CD8-positive, alpha-beta memory T cell (primary cell): ENCODE results near the gene THEM5. TPM values are rescaled to one million over a fixed set of nuclear protein-coding genes. Genes with fewer than 3 reads are reported as not detected.
"Not testable (repeated sequence)": the region's sequence is repeated elsewhere in the genome, so short reads cannot be mapped to it uniquely, and the experiment has no call there.

Experiments used
- CTCF ChIA-PET: fragments of 350-600 bp; sonication (Branson Sonifier 250); formaldehyde crosslinking; loops from one replicate; lab custom pipeline; 2021; ENCODE audit warnings: antibody characterized with exemption; lab: Charles Lee
- POLR2A ChIA-PET: fragments of 350-600 bp; sonication (Branson Sonifier 250); formaldehyde crosslinking; loops from one replicate; lab custom pipeline; 2021; ENCODE audit warnings: antibody characterized with exemption; lab: Charles Lee
- DNase-seq, 5 donors: peaks; one replicate each; pipeline versions ENCODE4 v3.0.0 to v3.0.0-alpha.2; 2020 to 2022; ENCODE audit warnings: mixed read lengths in 1 of 5
- H3K27ac ChIP-seq: one replicate; pipeline ENCODE4 v1.7.0; 2013; ENCODE audit warnings: low read depth, mild to moderate bottlenecking, low read length, moderate library complexity
- H3K27me3 ChIP-seq: 2 replicates; pipeline ENCODE4 v1.7.0; 2013; ENCODE audit warnings: low read length, mild to moderate bottlenecking; ENCODE audit not compliant: insufficient read depth, poor library complexity, severe bottlenecking
- H3K36me3 ChIP-seq: 2 replicates; pipeline ENCODE4 v1.7.0; 2013; ENCODE audit warnings: mild to moderate bottlenecking, low read length, moderate library complexity; ENCODE audit not compliant: insufficient read depth
- H3K4me1 ChIP-seq: 2 replicates; pipeline ENCODE4 v1.7.0; 2013; ENCODE audit warnings: mild to moderate bottlenecking, low read length, moderate library complexity; ENCODE audit not compliant: insufficient read depth
- H3K4me3 ChIP-seq: 2 replicates; pipeline ENCODE4 v1.7.0; 2013; ENCODE audit warnings: mild to moderate bottlenecking, low read length
- H3K9me3 ChIP-seq: 2 replicates; pipeline ENCODE4 v1.7.0; 2013; ENCODE audit warnings: mild to moderate bottlenecking, low read length
- H3K27ac Mint-ChIP-seq, 8 donors: one replicate each; pipeline ENCODE4 v1.8.0; 2020 to 2021; ENCODE audit warnings: mixed read lengths in 8 of 8, mild to moderate bottlenecking in 6 of 8, inconsistent platforms in 3 of 8, moderate library complexity in 3 of 8
- H3K27me3 Mint-ChIP-seq, 2 donors: one replicate each; pipeline ENCODE4 v1.8.0; 2020 to 2021; ENCODE audit warnings: mixed read lengths in 2 of 2, mild to moderate bottlenecking in 1 of 2, moderate library complexity in 1 of 2
- H3K36me3 Mint-ChIP-seq, 3 donors: one replicate each; pipeline ENCODE4 v1.8.0; 2020 to 2021; ENCODE audit warnings: mixed read lengths in 3 of 3, inconsistent platforms in 1 of 3, mild to moderate bottlenecking in 1 of 3
- H3K4me1 Mint-ChIP-seq, 3 donors: one replicate each; pipeline ENCODE4 v1.8.0; 2020 to 2021; ENCODE audit warnings: mixed read lengths in 3 of 3, inconsistent platforms in 1 of 3, mild to moderate bottlenecking in 1 of 3
- H3K4me3 Mint-ChIP-seq, 7 donors: one replicate each; pipeline ENCODE4 v1.8.0; 2020 to 2021; ENCODE audit warnings: mixed read lengths in 7 of 7, mild to moderate bottlenecking in 6 of 7, moderate library complexity in 4 of 7, inconsistent platforms in 2 of 7
- H3K9me3 Mint-ChIP-seq, 5 donors: one replicate each; pipeline ENCODE4 v1.8.0; 2020 to 2022; ENCODE audit warnings: mixed read lengths in 5 of 5, mild to moderate bottlenecking in 3 of 5, moderate library complexity in 2 of 5, inconsistent platforms in 1 of 5
- polyA plus RNA-seq: library from polyadenylated mRNA; unstranded; fragments of 300-500 nt; fragmentation: Illumina TruSeq; gene quantifications from one replicate; pipeline ENCODE4 v1.2.3, GENCODE V29; 2021
- total RNA-seq, 2 experiments: library from RNA; stranded (reverse); gene quantifications; one replicate each; pipeline ENCODE4 v1.2.3, GENCODE V29; 2021

THEM5 gene
- total and polyA plus RNA-seq, 3 experiments from 2014 or later, result 0.38 TPM; not detected in 2

DNA sequence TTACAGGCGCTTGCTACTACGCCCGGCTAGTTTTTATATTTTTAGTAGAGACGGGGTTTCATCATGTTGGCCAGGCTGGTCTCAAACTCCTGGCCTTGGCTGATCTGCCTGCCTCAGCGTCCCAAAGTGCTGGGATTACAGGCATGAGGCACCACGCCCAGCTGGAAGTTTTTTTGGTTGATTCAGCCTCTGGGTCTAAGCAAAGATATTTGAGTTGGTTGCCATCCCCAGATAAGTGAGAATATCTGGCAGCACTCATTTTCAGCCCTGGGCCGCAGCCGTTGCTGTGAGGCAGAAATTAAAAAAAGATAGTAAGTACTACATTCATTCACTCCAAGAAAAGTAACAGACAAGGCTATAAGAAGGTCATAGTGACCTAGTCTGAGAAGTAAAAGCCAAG, 2.0 kb upstream of the THEM5 start:
- H3K36me3 Mint-ChIP-seq, H3K27me3 ChIP-seq, H3K9me3 ChIP-seq, H3K36me3 ChIP-seq, H3K4me3 Mint-ChIP-seq, H3K9me3 Mint-ChIP-seq, H3K4me1 Mint-ChIP-seq, POLR2A ChIA-PET, H3K27ac Mint-ChIP-seq, H3K4me3 ChIP-seq, H3K4me1 ChIP-seq, H3K27me3 Mint-ChIP-seq, H3K27ac ChIP-seq, DNase-seq: not testable (repeated sequence)
- CTCF ChIA-PET, result interaction anchor here (1.1 kb wide), 1 partner anchor 11 kb away, joined by 3 read pairs; no protein-coding TSS in a partner anchor

DNA sequence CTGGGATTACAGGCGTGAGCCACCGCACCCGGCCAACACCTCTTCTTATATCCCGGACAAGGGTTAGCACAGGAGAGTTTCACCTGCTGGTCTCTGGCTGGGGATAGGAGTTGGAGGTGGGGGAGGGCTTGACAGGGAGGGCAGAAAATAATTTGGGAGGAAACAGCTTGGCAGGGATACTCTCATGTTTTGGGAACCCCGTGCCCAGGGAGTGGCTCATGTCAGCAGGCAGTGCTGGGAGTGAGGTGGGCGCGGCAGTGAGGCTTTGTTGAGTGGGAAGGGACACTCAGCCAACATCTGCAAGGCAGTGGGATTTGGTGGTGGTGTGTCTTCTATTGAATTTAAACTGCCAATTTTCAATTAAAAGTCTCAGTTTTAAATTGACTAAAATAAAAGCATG, 1.1 kb upstream of the THEM5 start:
- Mint-ChIP-seq H3K9me3 (no peaks in the 10 kb centered on the region), H3K4me3 (no peak overlapping the region), H3K36me3 (no peaks in the 10 kb centered on the region), H3K4me1 (peaks cover under 1 to 1% (median 1%) of the 10 kb centered on the region in 3 donors), H3K27ac (peak overlapping the region in 1 of 8 donors; percentile 29), H3K27me3 (no peaks in the 10 kb centered on the region)
- POLR2A ChIA-PET, result no interaction called here
- Histone ChIP-seq H3K4me1 (no peaks in the 10 kb centered on the region), H3K27ac (no peak overlapping the region), H3K9me3 (no peaks in the 10 kb centered on the region), H3K4me3 (no peak overlapping the region), H3K36me3 (no peaks in the 10 kb centered on the region), H3K27me3 (no peaks in the 10 kb centered on the region)
- no peak for DNase-seq
- CTCF ChIA-PET, result no interaction called here

DNA sequence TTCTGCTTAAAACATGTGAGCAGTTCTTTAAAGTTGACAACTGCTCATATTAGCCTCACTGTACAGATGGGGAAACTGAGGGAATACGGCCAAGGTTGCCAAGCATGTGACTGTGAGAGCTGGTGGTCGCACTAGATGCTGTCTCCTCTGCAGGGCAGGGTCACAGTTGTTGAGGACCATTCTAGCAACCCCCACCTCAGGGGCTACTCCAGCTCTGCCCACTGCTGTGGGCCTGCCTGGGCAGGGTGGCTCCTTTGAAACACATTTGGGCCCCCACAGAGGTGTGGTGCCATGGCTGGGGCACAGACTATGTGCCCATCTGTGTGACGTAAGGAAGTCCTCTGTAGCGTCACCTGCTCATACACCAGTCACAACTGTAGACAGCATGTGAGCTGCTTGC, 779 bp downstream of the THEM5 start:
- no peaks in the 10 kb centered on the region for H3K27me3 ChIP-seq
- H3K4me1 Mint-ChIP-seq, result peaks cover 10 to 16% (median 14%) of the 10 kb centered on the region in 3 donors
- no peaks in the 10 kb centered on the region for H3K27me3 Mint-ChIP-seq
- POLR2A ChIA-PET, result no interaction called here
- peak overlapping the region in 3 of 8 donors; percentile 6 to 54 (median 36) for H3K27ac Mint-ChIP-seq
- H3K4me3 Mint-ChIP-seq, result no peak overlapping the region
- CTCF ChIA-PET, result interaction anchor here (1.1 kb wide), 1 partner anchor 259 kb away, joined by 3 read pairs; no protein-coding TSS in a partner anchor
- no peaks in the 10 kb centered on the region for H3K36me3 Mint-ChIP-seq
- no peaks in the 10 kb centered on the region for H3K9me3 Mint-ChIP-seq
- no peak overlapping the region for H3K27ac ChIP-seq
- H3K4me3 ChIP-seq, result no peak overlapping the region
- no peaks in the 10 kb centered on the region for H3K9me3 ChIP-seq
- DNase-seq, result no peak
- H3K36me3 ChIP-seq, result no peaks in the 10 kb centered on the region
- H3K4me1 ChIP-seq, result no peaks in the 10 kb centered on the region

DNA sequence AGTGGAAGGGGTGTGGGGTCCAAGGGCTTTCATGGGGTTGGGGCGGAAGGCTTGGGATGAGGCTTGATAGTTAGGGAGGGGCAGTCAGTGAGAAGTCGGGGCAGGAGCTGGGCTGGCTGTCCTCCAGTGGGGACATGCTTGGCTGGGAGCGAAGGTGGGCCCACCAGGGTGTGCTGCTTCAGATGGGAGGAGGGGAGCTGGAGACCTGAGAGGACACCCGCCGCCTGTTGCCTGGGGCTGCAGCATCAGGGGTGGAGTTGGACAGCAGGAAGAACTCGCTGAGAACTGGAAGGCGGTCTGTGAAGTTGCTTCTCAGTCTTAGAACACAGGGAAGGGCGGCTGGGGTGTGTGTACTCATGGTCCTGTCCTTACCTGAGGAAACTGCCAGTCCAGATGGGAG, 1.6 kb downstream of the THEM5 start:
- Histone ChIP-seq H3K36me3 (no peaks in the 10 kb centered on the region), H3K4me3 (no peak overlapping the region), H3K9me3 (no peaks in the 10 kb centered on the region), H3K27me3 (no peaks in the 10 kb centered on the region), H3K4me1 (no peaks in the 10 kb centered on the region), H3K27ac (no peak overlapping the region)
- no peak overlapping the region for H3K4me3 Mint-ChIP-seq
- H3K9me3 Mint-ChIP-seq, result no peaks in the 10 kb centered on the region
- H3K27me3 Mint-ChIP-seq, result no peaks in the 10 kb centered on the region
- POLR2A ChIA-PET, result no interaction called here
- H3K36me3 Mint-ChIP-seq, result no peaks in the 10 kb centered on the region
- CTCF ChIA-PET, result no interaction called here
- H3K27ac Mint-ChIP-seq, result peak overlapping the region in 3 of 8 donors; percentile 43 to 84 (median 56)
- no peak for DNase-seq
- H3K4me1 Mint-ChIP-seq, result peaks cover 12 to 16% (median 16%) of the 10 kb centered on the region in 3 donors

DNA sequence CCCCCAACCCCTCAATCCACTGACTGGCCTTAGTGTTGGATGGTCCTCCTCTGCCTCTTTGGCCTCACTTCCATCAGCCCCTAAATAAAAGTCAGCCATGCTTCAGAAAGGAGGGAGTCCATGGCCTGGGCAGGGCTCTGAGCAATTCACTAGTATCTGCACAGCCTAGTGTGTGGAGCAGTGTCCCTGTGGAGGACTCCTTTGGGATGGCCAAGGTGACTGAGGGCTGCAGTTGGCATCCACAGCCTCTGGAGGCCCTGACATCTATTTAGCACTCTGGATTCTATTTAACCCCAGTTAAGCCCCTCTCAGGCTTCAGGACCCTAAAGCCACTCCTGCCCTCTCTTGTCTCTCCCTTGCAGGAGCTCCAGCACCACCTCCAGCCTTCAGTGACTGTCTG, 3.6 kb downstream of the THEM5 start:
- no peaks in the 10 kb centered on the region for H3K9me3 Mint-ChIP-seq

DNA sequence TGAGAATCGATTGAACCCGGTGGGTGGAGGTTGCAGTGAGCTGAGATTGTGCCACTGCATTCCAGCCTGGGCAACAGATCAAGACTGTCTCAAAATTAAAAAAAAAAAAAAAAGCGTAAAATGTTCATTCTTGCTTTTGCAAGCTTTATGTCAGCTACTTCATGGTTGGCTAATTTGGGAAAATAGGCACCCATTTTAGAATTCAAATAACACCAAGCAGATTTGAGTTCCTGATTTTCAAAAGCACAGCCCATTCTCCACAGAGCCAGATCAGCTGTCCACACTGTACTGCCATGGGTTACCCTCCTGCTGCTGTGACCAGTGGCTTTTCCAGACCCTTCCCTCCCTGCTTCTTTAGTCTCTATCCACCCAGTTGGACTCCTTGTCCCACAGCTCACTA, 4.4 kb downstream of the THEM5 start:
- Histone ChIP-seq H3K4me1 (no peaks in the 10 kb centered on the region), H3K4me3 (no peak overlapping the region), H3K27ac (no peak overlapping the region), H3K27me3 (no peaks in the 10 kb centered on the region), H3K9me3 (no peaks in the 10 kb centered on the region), H3K36me3 (no peaks in the 10 kb centered on the region)
- peaks cover 21 to 37% (median 26%) of the 10 kb centered on the region in 3 donors for H3K4me1 Mint-ChIP-seq
- CTCF ChIA-PET, result interaction anchor here (1.0 kb wide), 1 partner anchor 13 kb away, joined by 3 read pairs; no protein-coding TSS in a partner anchor
- peaks cover 0 to 6% (median 0%) of the 10 kb centered on the region in 3 donors for H3K36me3 Mint-ChIP-seq
- H3K27ac Mint-ChIP-seq, result peak overlapping the region in 7 of 8 donors; percentile 80 to 97 (median 94)
- POLR2A ChIA-PET, result no interaction called here
- peak overlapping the region in 2 of 7 donors; percentile 5 to 36 for H3K4me3 Mint-ChIP-seq
- H3K27me3 Mint-ChIP-seq, result peaks cover 0 to 3% of the 10 kb centered on the region in 2 donors
- no peaks in the 10 kb centered on the region for H3K9me3 Mint-ChIP-seq
- DNase-seq, result no peak

More for the DNA sequence above, 3.6 kb downstream of the THEM5 start:
- Histone ChIP-seq H3K27ac (no peak overlapping the region), H3K4me1 (no peaks in the 10 kb centered on the region), H3K4me3 (no peak overlapping the region), H3K36me3 (no peaks in the 10 kb centered on the region), H3K9me3 (no peaks in the 10 kb centered on the region), H3K27me3 (no peaks in the 10 kb centered on the region)
- DNase-seq, result no peak
- Mint-ChIP-seq H3K27ac (peak overlapping the region in 4 of 8 donors; percentile 43 to 96 (median 78)), H3K4me1 (peaks cover 21 to 30% (median 26%) of the 10 kb centered on the region in 3 donors), H3K27me3 (peaks cover 0 to 3% of the 10 kb centered on the region in 2 donors), H3K36me3 (peaks cover 0 to 5% (median 0%) of the 10 kb centered on the region in 3 donors), H3K4me3 (no peak overlapping the region)
- ChIA-PET CTCF (no interaction called here), POLR2A (no interaction called here)

DNA sequence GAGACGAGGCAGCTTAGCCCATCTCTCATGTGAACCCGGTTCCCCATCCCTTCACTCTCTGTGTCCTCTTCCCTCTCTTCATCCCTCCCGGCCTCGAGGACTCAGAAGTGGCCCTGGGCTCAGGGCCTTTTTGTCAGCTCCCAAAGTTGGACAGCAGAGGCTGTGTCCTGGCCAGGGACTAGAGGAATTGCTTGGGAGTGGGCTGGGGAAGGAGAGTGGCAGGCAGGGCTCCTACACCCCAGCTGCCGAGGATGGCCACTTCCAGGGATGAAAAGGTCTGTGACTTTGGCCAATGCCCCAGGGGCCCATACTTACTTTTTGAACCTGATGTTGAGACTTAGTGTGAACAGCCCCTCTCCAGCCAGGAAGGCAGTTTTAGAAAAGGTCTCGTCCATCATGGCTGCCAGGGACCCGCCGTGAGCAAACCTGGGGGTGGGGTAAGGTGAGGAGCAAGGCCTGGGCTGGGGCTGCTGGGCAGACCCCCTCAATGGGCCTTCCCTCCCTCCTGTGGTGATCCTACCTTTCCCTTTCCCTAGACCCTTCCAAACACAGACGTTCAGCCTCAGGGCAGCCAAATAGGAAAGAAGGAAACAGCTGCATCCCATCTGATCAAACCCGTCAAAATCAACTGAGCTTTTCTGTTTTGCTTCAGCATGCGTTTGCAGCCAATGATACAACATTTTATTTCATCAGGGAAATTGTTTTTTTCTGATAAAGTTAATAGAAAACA, 5.5 kb downstream of the THEM5 start:
- H3K4me3 Mint-ChIP-seq, result peak overlapping the region in 1 of 7 donors; percentile 38
- peaks cover 0 to 3% of the 10 kb centered on the region in 2 donors for H3K27me3 Mint-ChIP-seq

DNA sequence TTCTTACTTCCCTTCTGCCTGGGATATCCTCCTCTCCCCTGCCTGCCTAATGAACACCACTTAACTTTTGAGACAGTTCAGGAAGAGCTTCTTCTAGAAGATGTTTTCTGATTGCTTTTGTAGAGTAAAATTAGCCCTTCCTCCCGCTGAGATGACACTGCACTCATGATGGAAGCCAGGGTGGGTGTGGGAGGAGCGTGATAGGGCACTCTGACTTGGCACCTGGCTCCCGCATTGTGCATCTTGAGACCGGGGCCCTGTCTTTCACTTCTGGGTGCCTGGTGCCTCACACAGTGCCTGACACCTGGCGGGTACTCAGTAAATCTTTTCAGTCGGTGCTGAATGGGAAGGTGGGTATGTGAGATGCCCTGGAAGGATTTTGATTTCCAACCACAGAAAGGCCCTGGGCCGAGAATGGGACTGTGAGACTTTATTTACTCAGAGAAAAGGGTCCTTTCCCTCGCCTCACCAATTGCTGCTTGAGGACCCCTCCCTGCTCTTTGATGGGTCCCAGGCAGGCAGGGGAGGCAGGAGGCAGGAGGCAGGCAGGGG, 6.8 kb downstream of the THEM5 start:
- Mint-ChIP-seq H3K27me3 (peaks cover 0 to 3% of the 10 kb centered on the region in 2 donors), H3K4me3 (no peak overlapping the region), H3K9me3 (no peaks in the 10 kb centered on the region), H3K36me3 (peaks cover 0 to 6% (median 0%) of the 10 kb centered on the region in 3 donors), H3K27ac (peak overlapping the region; percentile 8 to 96 (median 74)), H3K4me1 (peaks cover 23 to 41% (median 26%) of the 10 kb centered on the region in 3 donors)
- POLR2A ChIA-PET, result no interaction called here
- H3K36me3 ChIP-seq, result no peaks in the 10 kb centered on the region
- no peaks in the 10 kb centered on the region for H3K9me3 ChIP-seq
- CTCF ChIA-PET, result interaction anchor here (2.2 kb wide), 1 partner anchor 10 kb away, joined by 12 read pairs; no protein-coding TSS in a partner anchor
- DNase-seq, result no peak
- no peak overlapping the region for H3K4me3 ChIP-seq
- H3K27ac ChIP-seq, result no peak overlapping the region
- H3K4me1 ChIP-seq, result no peaks in the 10 kb centered on the region
- H3K27me3 ChIP-seq, result no peaks in the 10 kb centered on the region

More for the DNA sequence above, 5.5 kb downstream of the THEM5 start:
- DNase-seq, result no peak
- H3K9me3 ChIP-seq, result no peaks in the 10 kb centered on the region
- H3K36me3 Mint-ChIP-seq, result peaks cover 0 to 6% (median 0%) of the 10 kb centered on the region in 3 donors
- H3K4me3 ChIP-seq, result no peak overlapping the region
- no peak overlapping the region for H3K27ac ChIP-seq
- peaks cover 21 to 37% (median 26%) of the 10 kb centered on the region in 3 donors for H3K4me1 Mint-ChIP-seq
- no peaks in the 10 kb centered on the region for H3K27me3 ChIP-seq
- H3K4me1 ChIP-seq, result no peaks in the 10 kb centered on the region
- no peaks in the 10 kb centered on the region for H3K36me3 ChIP-seq
- ChIA-PET POLR2A (interaction anchor here (0.5 kb wide), 1 partner anchor 28 kb away, joined by 3 read pairs; no protein-coding TSS in a partner anchor), CTCF (interaction anchor here (1.0 to 2.2 kb wide), 2 partner anchors 11 to 12 kb away, joined by 3 to 12 read pairs; no protein-coding TSS in a partner anchor)
- peak overlapping the region in 7 of 8 donors; percentile 76 to 97 (median 94) for H3K27ac Mint-ChIP-seq
- H3K9me3 Mint-ChIP-seq, result no peaks in the 10 kb centered on the region
